Measurements from ENCODE around the gene FBXL17.

The FBXL17 gene

DNA sequence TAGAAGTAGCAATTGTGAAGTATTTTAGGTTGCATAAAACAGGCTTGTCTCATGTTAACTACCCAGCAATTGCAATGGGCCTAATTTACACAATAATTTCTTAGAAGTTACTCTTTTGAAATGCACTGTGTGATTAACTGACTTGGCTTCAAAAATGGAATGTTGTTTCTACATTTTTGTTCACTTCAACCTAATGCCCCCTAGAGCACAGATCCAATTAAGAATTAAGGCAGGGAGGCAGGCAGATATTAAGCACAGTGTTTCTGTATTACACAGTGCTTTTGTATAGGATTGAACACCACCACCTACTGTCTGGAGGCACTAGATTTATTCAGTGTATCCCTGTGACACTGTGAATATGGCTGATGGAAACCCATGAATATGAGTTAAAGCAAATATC is 302.1 kb downstream of the FBXL17 start:
- DNase-seq, result no peak

DNA sequence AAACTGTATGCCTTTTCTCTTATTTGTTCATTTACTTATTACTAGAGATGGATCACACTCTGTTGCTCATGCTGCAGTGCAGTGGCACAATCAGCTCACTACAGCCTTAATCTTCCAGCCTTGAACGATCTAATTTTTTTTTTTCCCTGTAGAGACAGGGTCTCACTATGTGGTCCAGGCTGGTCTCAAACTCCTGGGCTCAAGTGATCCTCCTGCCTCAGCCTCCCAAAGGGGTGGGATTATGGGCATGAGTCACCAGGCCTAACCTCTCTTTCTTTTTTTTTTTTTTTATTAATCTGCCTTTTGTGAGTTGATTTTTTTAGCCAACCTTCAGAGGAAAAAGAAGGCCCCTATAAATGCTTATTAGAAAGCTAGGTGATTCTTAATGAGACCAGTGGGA is 303.0 kb downstream of the FBXL17 start:
- DNase-seq, result no peak

DNA sequence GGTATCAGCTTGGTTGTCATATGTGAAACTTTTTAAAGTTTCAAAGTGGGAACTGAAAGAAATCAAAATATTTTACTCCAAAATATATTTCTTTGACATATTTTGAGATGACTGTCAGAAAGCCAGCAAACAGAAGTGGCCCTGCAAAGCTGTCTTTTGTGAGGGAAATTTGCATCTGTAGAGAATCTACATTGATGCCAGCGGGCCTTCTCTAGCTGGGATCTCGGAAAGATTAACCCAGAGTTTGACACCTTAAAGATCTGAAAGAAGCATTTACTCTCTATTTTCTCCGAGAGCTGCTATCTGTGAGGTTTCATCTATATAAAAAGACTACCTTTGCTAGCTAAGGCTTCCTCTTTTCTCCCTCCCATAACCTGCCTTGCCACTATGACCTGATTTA is 303.6 kb downstream of the FBXL17 start:
- DNase-seq, result no peak

DNA sequence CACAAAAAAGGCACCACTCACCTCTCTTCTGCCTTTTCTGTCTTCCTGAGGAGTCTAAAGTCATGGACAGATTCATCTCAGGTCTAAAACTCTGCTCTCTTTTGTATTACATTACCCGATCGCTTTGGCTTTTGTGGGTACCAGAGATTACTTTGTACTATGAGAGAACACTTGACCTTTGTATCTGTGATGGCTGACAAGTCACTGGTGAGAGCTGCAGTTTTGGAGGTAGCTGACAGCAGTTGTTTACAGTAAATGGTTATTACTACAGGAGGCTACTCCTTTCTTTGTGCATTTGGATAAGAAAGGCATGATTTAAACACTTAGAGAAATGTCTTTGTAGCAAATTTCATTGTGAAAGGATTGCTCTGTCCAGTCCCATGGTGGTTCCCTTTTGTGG is 307.3 kb downstream of the FBXL17 start:
- no peak for DNase-seq

DNA sequence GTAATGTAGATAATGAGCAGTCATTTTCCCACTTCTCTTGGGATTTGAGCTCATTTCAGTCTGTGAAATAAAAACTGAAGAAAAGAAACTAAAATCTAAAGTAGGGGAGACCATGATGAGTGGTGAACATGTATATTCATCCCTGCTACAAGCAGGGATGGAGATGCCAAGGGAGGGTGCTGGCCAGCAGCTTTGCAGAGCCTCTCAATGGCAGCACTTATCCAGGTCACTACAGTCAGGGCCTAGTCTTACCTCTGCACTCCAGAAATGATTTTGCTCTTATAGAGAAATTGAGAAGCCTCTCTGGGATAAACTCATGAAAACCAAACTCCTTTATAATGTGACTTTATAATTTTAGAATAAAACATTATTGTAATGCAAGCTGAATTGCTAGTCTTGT is 317.6 kb downstream of the FBXL17 start:
- no peak for DNase-seq

DNA sequence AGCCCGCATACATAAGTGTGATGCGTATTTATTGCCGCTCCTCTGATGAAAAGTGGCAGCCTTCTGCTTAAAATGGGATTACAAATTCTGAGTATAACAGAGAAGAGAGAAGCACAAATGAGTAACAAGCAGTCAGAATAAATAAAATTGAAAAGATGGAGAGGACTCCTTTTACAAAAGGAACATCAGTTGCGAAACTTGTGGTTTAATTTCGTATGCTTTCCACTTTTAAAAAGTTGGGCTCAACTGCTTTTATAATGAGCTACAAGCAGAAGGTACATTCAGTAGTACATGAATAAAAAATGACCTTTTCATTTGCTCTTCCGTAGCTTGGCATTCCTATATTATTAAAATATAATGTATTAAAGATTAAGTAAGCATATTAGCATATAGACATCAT is 320.0 kb downstream of the FBXL17 start:
- no peak for DNase-seq

DNA sequence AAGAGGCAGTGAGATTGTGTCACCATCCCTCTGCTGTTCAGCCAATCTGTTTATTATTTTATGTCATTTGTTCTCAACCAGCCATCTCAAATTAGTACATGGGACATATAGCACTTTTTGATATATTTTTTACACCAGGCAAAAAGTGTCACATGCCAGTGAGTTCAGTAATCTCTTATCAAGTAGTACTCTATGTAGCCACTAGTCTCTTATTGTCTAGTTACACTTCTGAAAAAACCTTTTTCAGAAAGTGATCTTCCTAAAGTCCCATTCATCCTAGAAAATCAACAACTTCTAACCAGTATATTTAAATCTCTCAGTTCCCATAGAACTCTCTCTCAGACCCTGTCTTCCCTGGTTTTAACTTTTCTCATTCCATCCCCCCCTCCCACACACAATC is 321.6 kb downstream of the FBXL17 start:
- DNase-seq, result no peak

DNA sequence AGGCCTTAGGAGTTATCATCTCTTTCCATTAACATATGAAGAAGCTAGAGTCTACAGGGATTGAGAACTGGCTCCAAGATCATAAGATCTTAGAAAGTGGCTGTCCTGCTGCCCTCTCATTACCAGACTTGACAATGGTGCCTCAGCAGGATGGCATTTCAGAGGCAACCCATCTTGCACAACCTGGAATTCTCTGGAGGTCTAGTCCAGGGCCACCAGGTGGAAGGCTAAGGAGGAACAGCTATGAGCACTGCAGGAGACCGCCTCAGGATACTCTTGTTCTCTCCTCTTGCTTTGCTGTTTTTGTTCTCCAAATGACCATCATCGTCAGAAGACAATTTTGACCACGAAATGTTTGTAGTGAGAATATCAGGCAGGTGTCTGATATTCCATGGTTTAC is 322.6 kb downstream of the FBXL17 start:
- DNase-seq, result no peak

DNA sequence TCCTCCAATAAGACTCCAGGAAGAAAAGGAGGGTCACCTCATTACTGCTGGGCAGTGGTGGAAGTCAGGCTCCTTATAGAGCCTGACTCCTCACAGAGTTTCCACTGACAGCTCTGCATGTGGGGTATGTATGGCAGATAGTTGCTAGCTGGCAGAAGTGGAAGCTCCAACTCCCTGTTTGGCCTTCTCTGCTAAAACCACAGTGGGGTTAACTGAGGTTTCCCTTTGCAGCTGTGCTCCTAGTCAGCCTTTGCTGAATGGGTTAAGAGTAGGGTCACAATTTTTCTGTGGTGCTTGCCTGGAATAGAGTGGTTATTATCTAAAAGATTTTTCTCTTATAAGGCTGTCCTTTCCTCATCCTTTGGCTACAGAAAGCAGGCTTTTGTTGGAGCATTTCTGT is 327.5 kb downstream of the FBXL17 start:
- no peak for DNase-seq

DNA sequence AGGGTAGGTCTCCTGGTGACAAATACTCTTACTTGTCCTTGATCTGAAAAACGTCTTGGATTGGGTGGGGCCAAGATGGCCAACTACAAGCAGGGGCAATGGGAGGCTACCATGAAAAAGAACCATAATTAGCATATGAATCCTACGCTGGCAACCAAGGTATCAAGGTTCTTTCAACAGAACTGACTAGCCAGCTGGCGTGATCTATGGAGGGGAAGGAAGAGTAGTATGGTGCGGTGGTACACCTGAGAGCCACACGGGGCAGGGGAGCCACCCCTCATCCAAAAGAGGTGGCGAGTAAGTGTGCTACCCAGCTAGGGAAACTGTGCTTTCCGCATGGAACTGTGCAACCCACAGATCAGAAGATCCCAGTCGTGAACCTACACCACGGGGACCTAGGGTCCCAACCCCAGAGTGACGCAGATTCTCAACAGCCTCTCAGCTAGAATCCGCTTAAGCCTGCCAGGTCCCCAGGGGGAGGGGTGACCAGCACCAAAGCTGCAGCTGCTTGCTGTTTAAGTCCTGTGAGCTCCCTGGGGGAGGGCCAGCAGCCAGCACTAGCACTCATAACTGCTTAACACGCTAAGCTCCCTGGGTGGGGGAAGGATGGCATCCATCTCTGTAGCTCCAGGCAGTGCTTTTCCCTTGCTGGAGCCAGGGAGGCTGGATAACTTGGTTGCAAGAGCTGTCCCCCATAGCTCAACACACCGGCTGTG is 334.8 kb downstream of the FBXL17 start:
- no peak for DNase-seq

DNA sequence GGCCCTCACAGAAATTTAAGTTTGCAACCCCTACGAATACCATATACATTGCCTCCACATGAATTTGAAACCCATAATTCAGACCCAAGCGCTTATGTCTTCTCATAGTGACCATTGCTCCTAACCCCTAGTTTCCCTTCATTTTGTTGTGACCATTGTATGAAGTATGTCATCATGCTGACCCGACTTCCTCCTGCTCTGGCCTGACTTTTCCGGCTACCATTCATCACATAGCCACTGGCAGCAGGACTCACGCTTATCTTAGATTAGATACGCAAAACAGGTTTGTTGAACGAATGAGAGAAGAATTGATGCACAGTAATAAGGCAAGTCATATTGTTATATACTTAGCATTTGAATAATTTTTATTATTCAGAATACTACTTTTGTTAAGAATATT is 345.4 kb downstream of the FBXL17 start:
- DNase-seq, result no peak

DNA sequence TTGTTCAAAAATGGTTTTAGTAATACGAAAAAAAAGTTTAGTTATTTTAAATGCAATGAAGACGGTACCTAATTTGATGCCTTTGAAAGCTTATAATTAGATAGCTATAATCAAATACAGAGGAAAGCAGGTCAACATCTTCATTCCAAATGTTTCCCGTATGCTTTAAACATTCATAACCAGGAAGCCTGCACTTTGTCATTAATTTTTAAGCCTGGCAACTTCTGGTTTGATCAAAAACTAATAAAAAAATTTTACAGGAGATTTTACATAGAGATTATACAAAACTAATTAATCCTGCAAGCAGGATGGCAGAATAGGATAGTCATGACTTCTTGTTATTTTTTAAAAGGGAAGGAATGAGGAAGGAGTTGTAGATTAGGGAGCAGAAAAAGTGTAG is 353.0 kb downstream of the FBXL17 start:
- DNase-seq, result no peak

DNA sequence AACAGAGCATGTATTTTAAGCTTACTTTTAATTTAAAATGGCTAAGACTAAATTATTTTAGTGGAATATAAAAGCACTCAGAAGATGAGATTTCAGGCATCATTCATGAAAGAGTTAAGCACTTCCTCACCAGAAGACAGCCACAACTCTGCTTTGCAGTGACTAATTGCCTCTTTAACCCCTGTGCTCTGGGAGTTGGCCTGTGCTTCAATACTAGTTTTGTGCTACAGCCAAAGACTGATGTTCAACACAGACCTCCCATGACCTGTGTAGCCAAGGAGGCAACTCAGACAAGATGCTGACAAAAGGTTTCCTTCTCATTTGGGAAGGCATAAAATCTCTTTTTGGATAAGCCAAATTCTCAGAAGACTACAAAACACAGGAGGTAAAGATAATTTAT is 353.5 kb downstream of the FBXL17 start:
- DNase-seq, result no peak

DNA sequence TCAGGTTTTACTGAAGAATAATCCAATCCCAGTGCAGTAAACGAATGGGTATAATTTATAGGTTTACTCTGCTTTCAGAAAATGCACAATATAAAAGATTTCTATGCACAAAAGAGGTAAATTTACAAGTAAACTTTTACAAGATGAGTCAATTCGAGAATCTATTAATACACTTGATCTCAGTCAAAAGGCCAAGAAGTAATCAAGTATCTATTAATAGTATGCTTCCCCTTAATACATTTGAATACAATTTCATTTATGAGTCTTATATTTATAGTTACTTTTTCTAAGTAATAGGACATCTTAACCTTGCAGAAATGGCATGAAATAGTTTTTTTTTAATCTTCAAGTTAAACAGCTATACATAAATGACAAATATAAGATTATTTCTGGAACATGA is 355.9 kb downstream of the FBXL17 start:
- DNase-seq, result no peak

DNA sequence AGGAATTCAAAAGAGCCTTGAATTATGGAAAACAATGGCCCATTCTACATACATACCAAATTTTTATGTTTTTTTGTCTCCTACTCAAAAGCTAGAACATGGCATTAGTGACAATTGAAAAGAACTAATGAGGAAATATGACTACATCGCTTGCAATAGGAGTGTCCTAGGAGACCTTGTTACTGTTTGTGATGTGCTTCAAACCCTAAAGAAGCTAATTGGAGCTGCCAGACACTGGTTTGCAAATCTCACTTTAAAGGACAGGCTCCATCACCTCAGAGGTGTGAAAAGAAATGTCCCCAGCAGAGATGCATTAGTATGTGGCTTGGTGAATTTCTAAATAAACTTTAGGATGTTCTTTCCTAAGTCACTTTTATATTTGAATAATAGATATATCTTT is 356.9 kb downstream of the FBXL17 start:
- no peak for DNase-seq

DNA sequence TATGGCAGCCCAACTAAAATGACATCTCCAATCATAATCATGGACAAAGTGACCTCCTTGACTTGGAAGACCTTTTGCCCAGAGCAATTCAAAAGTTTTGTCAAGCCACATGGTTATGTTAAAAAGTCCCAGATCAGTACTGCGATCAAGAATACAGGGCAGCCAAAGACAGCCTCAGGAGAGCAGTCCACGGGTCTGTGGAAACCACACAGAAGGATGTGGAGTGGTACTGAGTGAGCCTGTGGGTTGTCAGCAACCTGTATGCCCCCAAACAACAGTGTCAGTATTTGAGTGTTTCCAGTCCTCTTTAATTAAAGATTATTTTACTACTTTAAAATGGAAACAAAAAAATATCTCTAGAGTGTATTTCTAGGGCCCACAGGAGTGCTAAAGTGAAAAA is 365.8 kb downstream of the FBXL17 start:
- no peak for DNase-seq

DNA sequence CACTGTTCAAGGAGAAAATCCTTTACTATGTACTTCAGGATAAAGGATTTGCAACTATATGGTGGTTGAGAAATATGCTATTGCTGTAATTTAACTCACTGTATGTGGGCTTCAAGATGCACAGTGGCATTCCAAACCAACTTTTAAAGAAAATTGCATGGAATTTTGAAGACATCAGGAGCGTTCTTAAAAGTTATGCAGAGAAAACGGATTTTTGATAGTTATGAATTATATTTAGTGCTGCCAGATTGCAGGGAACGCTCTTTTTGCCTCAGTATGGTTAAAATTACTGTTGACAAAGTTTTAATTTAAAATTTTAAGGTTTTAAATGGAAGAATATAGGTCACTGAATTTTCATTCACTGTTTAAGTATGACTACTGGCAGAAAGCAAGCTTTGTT is 375.1 kb downstream of the FBXL17 start:
- DNase-seq, result no peak

DNA sequence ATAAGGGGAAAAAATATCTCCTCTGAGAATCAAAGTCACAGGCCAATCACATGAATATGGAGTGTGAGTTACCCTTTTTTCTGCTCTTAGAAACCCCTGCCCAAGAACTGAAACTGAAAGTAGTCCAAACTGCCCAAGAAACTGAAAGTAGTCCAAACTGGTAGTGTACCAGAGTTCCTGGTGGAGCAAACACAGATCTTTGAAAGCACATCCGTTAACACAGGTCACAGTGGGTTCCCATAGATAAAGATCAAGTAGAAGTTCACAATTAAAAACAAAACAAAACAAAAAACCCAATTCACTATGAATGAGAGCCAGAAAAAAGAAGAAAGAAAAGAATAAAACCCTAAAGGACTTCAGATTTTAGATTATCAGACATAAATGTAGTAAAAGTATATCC is 378.7 kb downstream of the FBXL17 start:
- no peak for DNase-seq

DNA sequence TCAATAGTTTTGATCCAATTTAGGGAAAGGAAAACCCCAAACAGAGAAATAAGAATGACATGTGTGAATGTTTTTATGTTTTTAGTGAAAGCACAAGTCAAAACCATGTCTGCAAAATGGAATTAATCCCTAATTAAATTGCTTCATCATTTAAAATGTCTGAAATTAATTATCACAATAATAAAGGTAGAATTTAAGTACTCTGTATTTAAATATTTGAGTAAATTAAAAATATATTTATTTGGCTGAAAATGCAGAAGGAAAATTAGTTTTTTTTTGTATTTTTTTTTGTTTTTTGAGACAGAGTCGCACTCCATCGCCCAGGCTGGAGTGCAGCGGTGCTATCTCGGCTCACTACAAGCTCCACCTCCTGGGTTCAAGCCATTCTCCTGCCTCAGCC is 380.7 kb downstream of the FBXL17 start:
- no peak for DNase-seq

DNA sequence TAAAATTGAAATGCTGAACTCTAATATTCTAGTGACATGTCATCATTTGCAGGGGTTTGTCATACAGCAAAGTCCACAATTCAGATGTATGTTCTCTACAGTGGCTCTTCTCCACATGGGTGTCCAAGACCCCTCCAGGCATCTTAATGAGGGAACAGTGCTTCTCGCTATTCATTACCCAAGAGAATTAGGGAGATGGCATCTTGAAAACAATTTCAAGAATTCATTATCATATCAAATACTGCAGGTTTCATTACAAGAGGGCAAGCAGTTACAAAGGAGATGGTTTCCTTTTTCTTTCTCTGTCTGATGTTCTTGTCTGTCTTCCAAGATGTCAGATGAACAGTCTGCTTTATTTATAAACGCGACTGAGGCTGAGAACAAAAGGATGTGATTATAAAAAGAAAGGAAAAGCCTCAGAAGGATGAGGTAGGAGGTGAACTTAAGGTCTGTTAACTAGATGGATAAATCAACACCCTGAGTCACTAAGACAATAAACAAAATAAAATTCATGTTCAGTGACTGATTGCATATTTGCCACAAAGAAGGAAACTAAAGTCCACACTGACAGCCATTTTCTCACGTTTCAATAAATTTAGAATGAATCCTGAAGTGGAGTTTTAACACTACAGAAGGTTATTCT is 384.4 kb downstream of the FBXL17 start:
- no peak for DNase-seq

DNA sequence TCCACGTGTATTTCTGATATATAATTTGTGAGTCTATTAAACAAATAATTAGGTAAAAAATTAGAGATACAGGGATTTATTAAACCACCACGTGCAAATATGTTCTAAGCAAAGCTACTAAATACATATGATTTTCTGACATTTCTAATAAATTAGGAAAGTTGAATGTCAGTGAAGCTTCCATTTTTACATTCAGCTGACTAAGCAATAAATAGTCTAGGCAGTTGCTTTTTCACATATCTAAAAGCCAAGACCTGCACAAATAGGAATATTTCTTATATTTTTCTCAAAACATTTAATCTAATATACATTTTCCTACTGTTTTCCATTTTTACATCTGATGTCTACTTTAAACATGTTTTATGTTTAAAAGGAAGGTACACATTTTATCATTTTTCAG is 388.6 kb downstream of the FBXL17 start:
- no peak for DNase-seq

DNA sequence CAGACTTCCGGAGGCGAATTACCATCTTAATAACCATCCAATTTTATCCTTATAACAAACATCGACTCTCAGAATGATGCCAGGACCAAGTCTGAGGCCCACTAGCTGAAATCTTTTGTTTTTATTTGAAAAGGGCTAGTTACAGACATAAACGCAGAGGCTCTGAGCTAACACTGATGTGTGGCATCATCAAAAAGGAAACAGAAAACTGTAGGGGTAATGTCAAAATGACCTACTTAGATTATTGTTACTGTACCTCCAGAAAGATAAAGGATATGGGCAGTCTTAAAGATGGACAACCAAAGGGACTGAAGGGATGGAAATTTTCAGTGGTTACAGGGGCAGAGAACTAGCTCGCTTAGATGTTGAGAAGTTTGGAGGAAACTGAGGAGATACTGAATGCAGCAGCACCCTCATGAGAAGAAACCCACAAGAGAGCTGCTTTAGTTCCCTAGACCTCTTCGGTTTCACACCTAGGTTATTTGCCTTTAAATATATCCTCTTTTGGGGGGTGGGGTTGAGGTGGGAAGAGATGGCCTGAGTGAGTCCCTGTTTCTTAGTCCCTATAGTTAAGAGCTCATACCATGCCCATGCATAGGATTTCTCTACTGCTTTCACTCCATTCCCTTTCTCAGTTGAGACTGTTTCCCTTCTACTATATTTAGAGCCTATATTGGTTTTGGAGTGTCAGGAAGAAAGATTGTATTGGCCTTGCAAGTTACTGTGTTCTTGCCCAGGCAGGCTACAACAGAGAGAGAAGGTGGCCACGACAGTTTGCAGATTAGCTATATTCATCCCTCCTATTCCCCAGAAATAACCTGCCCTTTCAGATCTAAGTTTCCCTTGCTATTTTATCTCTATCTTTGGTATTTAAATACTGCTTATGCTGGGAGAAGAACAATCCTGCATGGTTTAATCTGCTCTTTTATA is 390.8 kb downstream of the FBXL17 start:
- no peak for DNase-seq

DNA sequence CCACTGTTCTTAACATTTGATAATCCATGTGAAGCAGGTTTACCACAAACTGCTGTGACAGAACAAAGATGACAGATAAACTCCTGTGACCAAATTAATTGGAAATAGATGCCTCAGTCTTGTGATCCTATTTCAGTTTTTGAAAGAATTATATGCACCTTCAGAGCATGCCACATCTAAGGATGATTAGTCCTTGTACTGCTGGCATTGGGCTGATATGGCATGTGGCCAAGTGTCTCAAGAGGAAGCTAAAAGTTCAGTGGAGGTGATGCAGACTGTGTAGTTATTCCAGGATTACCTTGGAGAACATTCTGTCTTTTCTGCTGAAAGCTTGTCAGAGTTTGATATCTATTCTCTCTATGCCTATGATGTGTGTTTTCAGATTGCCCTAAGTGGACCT is 396.8 kb downstream of the FBXL17 start:
- peak in 1 of 2 experiments; percentile 6 for DNase-seq

All from NCI-H446 (cell line).